Omental fat pad (tissue), 4 donors: Measurements from ENCODE around the gene TRIM67. TPM values are rescaled to one million over a fixed set of nuclear protein-coding genes. Genes with fewer than 3 reads are reported as not detected.

Source experiments
- ATAC-seq: fragments of 150-250 bp; one replicate; pipeline ENCODE4 v1.9.1; 2016; ENCODE audit warnings: mild to moderate bottlenecking, moderate library complexity; ENCODE audit not compliant: low FRiP score
- DNase-seq: peaks from one replicate; pipeline ENCODE4 v3.0.0-alpha.2; 2019; ENCODE audit warnings: low spot score
- total RNA-seq, 4 donors: library from RNA; depleted of rRNA; stranded (reverse); fragments of >200 nt; gene quantifications; one replicate each; pipeline ENCODE4 v1.1.0, GENCODE V29; 2016
- TF ChIP-seq, protein P1 (sequence below), 3 donors: fragments of 450-650 bp; IDR thresholded peaks; one replicate each; pipeline ENCODE4 v1.5.1; 2016 to 2017; ENCODE audit warnings: antibody characterized with exemption in 3 of 3, mild to moderate bottlenecking in 3 of 3, moderate library complexity in 2 of 3

TRIM67 gene
- total RNA-seq, 4 donors from 2014 or later: 0.06 to 0.32 TPM; not detected in 2

DNA sequence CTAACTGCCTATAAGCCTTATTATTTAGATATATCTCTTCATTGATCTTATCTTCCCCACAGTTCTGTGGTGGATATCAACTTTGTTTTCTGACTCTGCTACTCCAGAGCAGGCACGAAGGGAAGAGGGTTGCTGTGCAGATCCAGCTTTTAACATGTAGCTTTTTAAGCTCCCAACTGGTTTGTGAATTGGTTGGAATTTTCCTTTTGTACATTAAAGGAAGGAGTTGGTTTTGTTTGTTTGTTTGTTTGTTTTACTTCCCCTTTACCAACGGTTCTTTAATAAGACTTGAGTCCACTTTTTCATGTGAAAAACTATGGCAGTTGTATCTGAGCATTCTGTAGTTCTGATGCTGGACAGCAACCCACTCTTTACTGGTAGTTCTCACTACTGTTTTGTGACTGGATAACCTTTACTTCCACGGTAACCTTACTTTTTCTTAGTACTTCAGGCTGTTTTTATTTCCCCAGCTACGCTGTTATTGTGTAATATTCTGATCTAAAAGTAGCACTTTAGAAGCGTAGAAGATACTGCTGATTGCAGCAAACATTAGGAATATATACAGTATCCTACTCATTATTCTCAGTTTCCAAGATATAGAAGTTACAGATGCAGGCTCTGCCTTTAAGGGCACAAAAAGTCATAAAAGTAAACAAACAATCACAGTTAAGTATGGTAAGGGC, 80.8 kb downstream of the TRIM67 start:
- no peak for ATAC-seq

DNA sequence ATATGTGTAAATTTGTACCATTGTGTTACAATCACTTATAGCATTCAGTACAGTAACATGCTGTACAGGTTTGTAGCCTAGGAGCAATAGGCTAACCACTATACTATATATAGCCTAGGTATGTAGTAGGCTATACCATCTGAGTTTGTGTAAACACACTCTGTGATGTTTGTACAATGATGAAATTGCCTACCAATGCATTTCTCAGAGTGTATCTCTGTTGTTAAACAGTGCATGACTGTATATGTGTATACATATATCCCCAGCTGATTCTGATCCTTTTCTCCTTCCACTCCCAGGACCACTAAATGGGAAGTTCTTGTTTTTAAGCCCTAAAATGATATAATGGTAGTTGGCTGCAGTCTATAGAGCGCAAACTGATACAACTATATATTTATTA, 86.9 kb downstream of the TRIM67 start:
- DNase-seq (no peak), ATAC-seq (no peak)
- TF ChIP-seq, protein P1, sequence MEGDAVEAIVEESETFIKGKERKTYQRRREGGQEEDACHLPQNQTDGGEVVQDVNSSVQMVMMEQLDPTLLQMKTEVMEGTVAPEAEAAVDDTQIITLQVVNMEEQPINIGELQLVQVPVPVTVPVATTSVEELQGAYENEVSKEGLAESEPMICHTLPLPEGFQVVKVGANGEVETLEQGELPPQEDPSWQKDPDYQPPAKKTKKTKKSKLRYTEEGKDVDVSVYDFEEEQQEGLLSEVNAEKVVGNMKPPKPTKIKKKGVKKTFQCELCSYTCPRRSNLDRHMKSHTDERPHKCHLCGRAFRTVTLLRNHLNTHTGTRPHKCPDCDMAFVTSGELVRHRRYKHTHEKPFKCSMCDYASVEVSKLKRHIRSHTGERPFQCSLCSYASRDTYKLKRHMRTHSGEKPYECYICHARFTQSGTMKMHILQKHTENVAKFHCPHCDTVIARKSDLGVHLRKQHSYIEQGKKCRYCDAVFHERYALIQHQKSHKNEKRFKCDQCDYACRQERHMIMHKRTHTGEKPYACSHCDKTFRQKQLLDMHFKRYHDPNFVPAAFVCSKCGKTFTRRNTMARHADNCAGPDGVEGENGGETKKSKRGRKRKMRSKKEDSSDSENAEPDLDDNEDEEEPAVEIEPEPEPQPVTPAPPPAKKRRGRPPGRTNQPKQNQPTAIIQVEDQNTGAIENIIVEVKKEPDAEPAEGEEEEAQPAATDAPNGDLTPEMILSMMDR (IDR thresholded peaks at IDR 0.05): no peak

More for the DNA sequence above, 80.8 kb downstream of the TRIM67 start:
- no peak for DNase-seq
- TF ChIP-seq, protein P1 (IDR thresholded peaks at IDR 0.05): no peak

GRCh38 chr1:231252336-231252735, 90.5 kb downstream of the TRIM67 start:
- no peak for ATAC-seq
- TF ChIP-seq, protein P1 (IDR thresholded peaks at IDR 0.05): no peak
- DNase-seq: no peak

GRCh38 chr1:231260351-231260750, 98.5 kb downstream of the TRIM67 start:
- TF ChIP-seq, protein P1 (IDR thresholded peaks at IDR 0.05): no peak
- DNase-seq (no peak), ATAC-seq (no peak)

- ATAC-seq (no peak), DNase-seq (no peak)
- TF ChIP-seq, protein P1 (IDR thresholded peaks at IDR 0.05): no peak
Measured at GRCh38 chr1:231264642-231265041, 102.8 kb downstream of the TRIM67 start.

DNA sequence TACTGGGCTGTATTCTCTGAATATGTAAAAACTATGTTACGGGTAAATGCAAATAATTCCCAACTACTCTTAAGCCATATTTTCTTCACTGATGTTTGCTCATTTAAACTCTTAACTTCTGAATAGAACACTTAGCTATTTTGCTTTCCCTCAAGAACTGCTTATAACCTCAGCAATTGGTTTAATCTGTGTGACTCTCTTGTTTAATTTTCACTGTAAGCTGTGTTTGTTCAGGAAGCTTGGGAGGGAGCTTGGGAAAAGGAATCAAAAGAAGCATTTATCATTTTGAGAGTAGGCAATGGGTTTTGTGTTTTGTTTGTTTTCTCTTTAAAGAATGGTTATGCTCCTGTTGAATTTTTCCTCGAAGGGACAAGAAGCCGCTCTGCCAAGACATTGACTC, 103.5 kb downstream of the TRIM67 start:
- no peak for ATAC-seq
- no peak for DNase-seq
- TF ChIP-seq, protein P1 (IDR thresholded peaks at IDR 0.05): no peak

GRCh38 chr1:231266811-231267322, 105.0 kb downstream of the TRIM67 start:
- no peak for ATAC-seq
- TF ChIP-seq, protein P1 (IDR thresholded peaks at IDR 0.05): no peak

More at GRCh38 chr1:231266811-231267322, 105.0 kb downstream of the TRIM67 start:
- no peak for DNase-seq
